Mesenchymal stem cell (in vitro differentiated cells and primary cell): Measurements from ENCODE around the gene DZIP1L.
A peak's percentile ranks its signal among the peaks of the same experiment; 100 is the strongest.

Experiments
- DNase-seq: peaks from one replicate; pipeline ENCODE4 v3.0.0-alpha.2; 2013
- H2AFZ ChIP-seq: one replicate; pipeline ENCODE4 v1.6.1; 2013; ENCODE audit warnings: low read depth, mild to moderate bottlenecking, control low read depth, inconsistent platforms, low read length, moderate library complexity
- H2AK5ac ChIP-seq: 2 replicates; pipeline ENCODE4 v1.6.1; 2013; ENCODE audit warnings: low read length, moderate library complexity, mild to moderate bottlenecking, inconsistent platforms; ENCODE audit not compliant: severe bottlenecking
- H2BK120ac ChIP-seq: one replicate; pipeline ENCODE4 v1.6.1; 2013; ENCODE audit warnings: low read depth, mild to moderate bottlenecking, inconsistent platforms, low read length, moderate library complexity
- H2BK12ac ChIP-seq, 2 experiments: one replicate each; pipeline ENCODE4 v1.6.1; 2013; ENCODE audit warnings: inconsistent platforms in 2 of 2, low read length in 2 of 2, mild to moderate bottlenecking in 2 of 2, moderate library complexity in 2 of 2, control low read depth in 1 of 2
- H2BK15ac ChIP-seq: one replicate; pipeline ENCODE4 v1.6.1; 2013; ENCODE audit warnings: mild to moderate bottlenecking, low read depth, inconsistent platforms; ENCODE audit not compliant: poor library complexity, severe bottlenecking
- H2BK5ac ChIP-seq: 2 replicates; pipeline ENCODE4 v1.6.1; 2013; ENCODE audit warnings: low read depth, mild to moderate bottlenecking, low read length, control low read depth, inconsistent platforms; ENCODE audit not compliant: poor library complexity, severe bottlenecking
- H3K14ac ChIP-seq, 2 experiments: one replicate each; pipeline ENCODE4 v1.6.1; 2013; ENCODE audit warnings: inconsistent platforms in 2 of 2, low read length in 2 of 2, control low read depth in 1 of 2, mild to moderate bottlenecking in 1 of 2, moderate library complexity in 1 of 2
- H3K18ac ChIP-seq, 2 experiments: one replicate each; pipeline ENCODE4 v1.6.1; 2013; ENCODE audit warnings: inconsistent platforms in 2 of 2, low read length in 2 of 2, control low read depth in 1 of 2, low read depth in 1 of 2, mild to moderate bottlenecking in 1 of 2
- H3K23ac ChIP-seq, 2 experiments: one replicate each; pipeline ENCODE4 v1.6.1; 2013; ENCODE audit warnings: inconsistent platforms in 2 of 2, low read length in 2 of 2, mild to moderate bottlenecking in 2 of 2, moderate library complexity in 2 of 2, control low read depth in 1 of 2
- H3K27ac ChIP-seq: 2 replicates; pipeline ENCODE4 v1.5.1; 2013; ENCODE audit warnings: mild to moderate bottlenecking, moderate library complexity, low read length, control low read depth, inconsistent platforms; ENCODE audit not compliant: poor library complexity, severe bottlenecking
- H3K27me3 ChIP-seq, 2 experiments: 2 replicates each; pipeline versions ENCODE4 v1.6.1 to v1.7.0; 2013; ENCODE audit warnings: low read length in 2 of 2, mild to moderate bottlenecking in 2 of 2, moderate library complexity in 2 of 2, control low read depth in 1 of 2, inconsistent platforms in 1 of 2; ENCODE audit not compliant: control insufficient read depth in 1 of 2, insufficient read depth in 1 of 2
- H3K36me3 ChIP-seq, 2 experiments: 2 replicates each; pipeline versions ENCODE4 v1.6.1 to v1.7.0; 2013; ENCODE audit warnings: low read length in 2 of 2, control low read depth in 1 of 2, inconsistent platforms in 1 of 2, low read depth in 1 of 2, mild to moderate bottlenecking in 1 of 2; ENCODE audit not compliant: insufficient read depth in 2 of 2, control insufficient read depth in 1 of 2
- H3K4ac ChIP-seq, 2 experiments: one replicate each; pipeline ENCODE4 v1.6.1; 2013; ENCODE audit warnings: inconsistent platforms in 2 of 2, low read length in 2 of 2, mild to moderate bottlenecking in 2 of 2, moderate library complexity in 2 of 2, control low read depth in 1 of 2, low read depth in 1 of 2
- H3K4me1 ChIP-seq: 2 replicates; pipeline ENCODE4 v1.6.1; 2013; ENCODE audit warnings: low read depth, low read length, control low read depth; ENCODE audit not compliant: control insufficient read depth, insufficient read depth
- H3K4me2 ChIP-seq: 2 replicates; pipeline ENCODE4 v1.6.1; 2013; ENCODE audit warnings: low read length, mild to moderate bottlenecking, inconsistent platforms; ENCODE audit not compliant: poor library complexity, severe bottlenecking
- H3K4me3 ChIP-seq, 2 experiments: 2 replicates each; pipeline versions ENCODE4 v1.5.1 to v1.7.0; 2013; ENCODE audit warnings: low read length in 2 of 2, mild to moderate bottlenecking in 2 of 2, control low read depth in 1 of 2, low read depth in 1 of 2; ENCODE audit not compliant: insufficient read depth in 1 of 2
- H3K79me1 ChIP-seq: replicated peaks from 2 replicates; pipeline ENCODE4 v1.6.1; 2013; ENCODE audit warnings: mild to moderate bottlenecking, control low read depth, low read length, inconsistent platforms; ENCODE audit not compliant: poor library complexity, severe bottlenecking
- H3K9ac ChIP-seq: 2 replicates; pipeline ENCODE4 v1.7.0; 2013; ENCODE audit warnings: mild to moderate bottlenecking, low read length, moderate library complexity
- H3K9me3 ChIP-seq: 2 replicates; pipeline ENCODE4 v1.7.0; 2013; ENCODE audit warnings: mild to moderate bottlenecking, low read length; ENCODE audit not compliant: control insufficient read depth
- H4K8ac ChIP-seq: one replicate; pipeline ENCODE4 v1.6.1; 2013; ENCODE audit warnings: inconsistent platforms, mild to moderate bottlenecking, low read length, moderate library complexity
- H4K91ac ChIP-seq: one replicate; pipeline ENCODE4 v1.6.1; 2013; ENCODE audit warnings: mild to moderate bottlenecking, low read length, inconsistent platforms
- WGBS: methylation state at CpG from one replicate; pipeline ENCODE4 v1.1.7; 2013; ENCODE audit warnings: mixed read lengths; 5-methylcytosine and 5-hydroxymethylcytosine counted together

Gene DZIP1L

GRCh38 chr3:138113326-138113725 lies 2.1 kb downstream of the DZIP1L start:
- H2BK12ac ChIP-seq, result peak overlapping the region in 1 of 2 experiments; percentile 68
- H3K27me3 ChIP-seq, result no peaks in the 10 kb centered on the region
- H3K14ac ChIP-seq, result no peak overlapping the region
- H2AFZ ChIP-seq, result no peak overlapping the region
- no peak overlapping the region for H3K4ac ChIP-seq
- peaks cover 3 to 5% of the 10 kb centered on the region in 2 experiments for H3K36me3 ChIP-seq
- peak overlapping the region in 1 of 2 experiments; percentile 34 for H3K18ac ChIP-seq
- peaks cover 9% of the 10 kb centered on the region for H3K79me1 ChIP-seq
- H3K9ac ChIP-seq, result peak overlapping the region; percentile 90
- H2BK15ac ChIP-seq, result no peak overlapping the region
- peaks cover 15% of the 10 kb centered on the region for H3K4me1 ChIP-seq
- peak overlapping the region; percentile 64 for H3K4me2 ChIP-seq
- H2BK120ac ChIP-seq, result no peak overlapping the region
- H3K27ac ChIP-seq, result peak overlapping the region; percentile 98
- H4K91ac ChIP-seq, result no peak overlapping the region
- no peak overlapping the region for H3K23ac ChIP-seq
- peak overlapping the region; percentile 99 for H2AK5ac ChIP-seq
- WGBS, result 61% methylated on average over 1 of the region's 1 CpG
- DNase-seq, result peak; percentile 25
- no peaks in the 10 kb centered on the region for H3K9me3 ChIP-seq
- no peak overlapping the region for H2BK5ac ChIP-seq
- H4K8ac ChIP-seq, result no peak overlapping the region
- H3K4me3 ChIP-seq, result no peak overlapping the region

- Histone ChIP-seq H2BK12ac (no peak overlapping the region), H3K23ac (no peak overlapping the region), H3K9ac (peak overlapping the region; percentile 1), H3K4me3 (peak overlapping the region in 1 of 2 experiments; percentile 14), H3K18ac (peak overlapping the region in 1 of 2 experiments; percentile 34), H2BK15ac (no peak overlapping the region), H3K4me1 (peaks cover 15% of the 10 kb centered on the region), H2AK5ac (peak overlapping the region; percentile 4), H2AFZ (no peak overlapping the region), H4K8ac (no peak overlapping the region), H3K79me1 (peaks cover 16% of the 10 kb centered on the region), H2BK120ac (no peak overlapping the region), H3K4ac (no peak overlapping the region), H3K27ac (peak overlapping the region; percentile 62), H3K4me2 (no peak overlapping the region), H4K91ac (no peak overlapping the region), H3K36me3 (peaks cover 5 to 12% of the 10 kb centered on the region in 2 experiments), H3K9me3 (no peaks in the 10 kb centered on the region), H3K14ac (peak overlapping the region in 1 of 2 experiments; percentile 39), H2BK5ac (no peak overlapping the region), H3K27me3 (no peaks in the 10 kb centered on the region)
- peak; percentile 36 for DNase-seq
- WGBS, result 77% methylated on average over 8 of the region's 8 CpGs
Measured at GRCh38 chr3:138112362-138112761, 3.0 kb downstream of the DZIP1L start.

GRCh38 chr3:138105598-138105997 lies 9.8 kb downstream of the DZIP1L start:
- DNase-seq, result no peak
- Histone ChIP-seq H3K18ac (no peak overlapping the region), H3K4me1 (no peaks in the 10 kb centered on the region), H2BK120ac (no peak overlapping the region), H2AK5ac (no peak overlapping the region), H3K9ac (no peak overlapping the region), H4K8ac (no peak overlapping the region), H3K79me1 (peaks cover 42% of the 10 kb centered on the region), H2BK5ac (no peak overlapping the region), H3K14ac (no peak overlapping the region), H3K27me3 (no peaks in the 10 kb centered on the region), H2BK12ac (no peak overlapping the region), H2BK15ac (no peak overlapping the region), H3K4me3 (no peak overlapping the region), H3K36me3 (peaks cover 26 to 38% of the 10 kb centered on the region in 2 experiments), H2AFZ (no peak overlapping the region), H3K27ac (no peak overlapping the region), H3K4ac (no peak overlapping the region), H3K4me2 (no peak overlapping the region), H4K91ac (no peak overlapping the region), H3K23ac (no peak overlapping the region), H3K9me3 (no peaks in the 10 kb centered on the region)
- WGBS, result no CpG with 5 or more reads among the region's 1 CpG

- Histone ChIP-seq H4K91ac (no peak overlapping the region), H3K18ac (no peak overlapping the region), H3K27ac (no peak overlapping the region), H2BK120ac (no peak overlapping the region), H2BK5ac (no peak overlapping the region), H3K36me3 (peaks cover 31 to 38% of the 10 kb centered on the region in 2 experiments), H3K4ac (no peak overlapping the region), H3K23ac (no peak overlapping the region), H3K4me2 (no peak overlapping the region), H4K8ac (no peak overlapping the region), H2AFZ (no peak overlapping the region), H3K79me1 (peaks cover 53% of the 10 kb centered on the region), H2BK15ac (no peak overlapping the region), H2AK5ac (no peak overlapping the region), H3K4me1 (peaks cover 2% of the 10 kb centered on the region), H3K9ac (no peak overlapping the region), H3K14ac (no peak overlapping the region), H3K27me3 (no peaks in the 10 kb centered on the region), H3K4me3 (no peak overlapping the region), H3K9me3 (no peaks in the 10 kb centered on the region), H2BK12ac (no peak overlapping the region)
- DNase-seq, result no peak
- 98% methylated on average over 19 of the region's 19 CpGs for WGBS
Measured at GRCh38 chr3:138103466-138103865, 11.9 kb downstream of the DZIP1L start.
